Colonic mucosa (tissue), 4 donors: Measurements from ENCODE around the gene SEMA4C. TPM values are rescaled to one million over a fixed set of nuclear protein-coding genes. Genes with fewer than 3 reads are reported as not detected.

ENCODE experiments used
- DNase-seq: peaks from one replicate; pipeline ENCODE4 v3.0.0-alpha.2; 2020
- H3K27ac ChIP-seq: fragments of 200-600 bp; one replicate; pipeline ENCODE4 v1.8.0; 2021
- H3K27me3 ChIP-seq: fragments of 200-600 bp; one replicate; pipeline ENCODE4 v1.8.0; 2021
- H3K36me3 ChIP-seq: fragments of 200-600 bp; one replicate; pipeline ENCODE4 v1.8.0; 2021
- H3K4me1 ChIP-seq: fragments of 200-600 bp; one replicate; pipeline ENCODE4 v1.8.0; 2021; ENCODE audit warnings: mild to moderate bottlenecking
- H3K4me3 ChIP-seq: fragments of 200-600 bp; one replicate; pipeline ENCODE4 v1.8.0; 2021
- H3K9ac ChIP-seq, 2 donors: one replicate each; pipeline ENCODE4 v1.7.0; 2013; ENCODE audit warnings: control low read depth in 2 of 2, low read depth in 2 of 2, low read length in 2 of 2
- H3K9me3 ChIP-seq: fragments of 200-600 bp; one replicate; pipeline ENCODE4 v1.8.0; 2021
- intact Hi-C: fragments of 100-400 bp; cut with DNase I; formaldehyde crosslinking; loops from one replicate; pipeline ENCODE4 v1.14.1; 2022
- total RNA-seq, 2 donors: library from RNA; stranded (reverse); fragmentation: NEBNext Ultra II Directional in 1 of 2; extraction: Animal tissue kit (Norgen Biotek cat#: 25700) in 1 of 2; gene quantifications; one replicate each; pipeline ENCODE4 v1.2.1, GENCODE V29; 2021
- TF ChIP-seq, protein P1 (sequence below): fragments of 200-600 bp; IDR thresholded peaks from one replicate; pipeline ENCODE4 v1.8.0; 2022; ENCODE audit warnings: antibody characterized with exemption, mild to moderate bottlenecking
- donor health status: healthy.
- donor health status: DM: no; HTN: no; CAD: no.
- donor health status: DM: no; HTN: no; CAD: no.

Gene SEMA4C
- total RNA-seq, 2 donors from 2014 or later: 13.0 to 17.2 TPM

GRCh38 chr2:96887493-96888012, 17.7 kb upstream of the SEMA4C start:
- no peak for DNase-seq
- TF ChIP-seq, protein P1, sequence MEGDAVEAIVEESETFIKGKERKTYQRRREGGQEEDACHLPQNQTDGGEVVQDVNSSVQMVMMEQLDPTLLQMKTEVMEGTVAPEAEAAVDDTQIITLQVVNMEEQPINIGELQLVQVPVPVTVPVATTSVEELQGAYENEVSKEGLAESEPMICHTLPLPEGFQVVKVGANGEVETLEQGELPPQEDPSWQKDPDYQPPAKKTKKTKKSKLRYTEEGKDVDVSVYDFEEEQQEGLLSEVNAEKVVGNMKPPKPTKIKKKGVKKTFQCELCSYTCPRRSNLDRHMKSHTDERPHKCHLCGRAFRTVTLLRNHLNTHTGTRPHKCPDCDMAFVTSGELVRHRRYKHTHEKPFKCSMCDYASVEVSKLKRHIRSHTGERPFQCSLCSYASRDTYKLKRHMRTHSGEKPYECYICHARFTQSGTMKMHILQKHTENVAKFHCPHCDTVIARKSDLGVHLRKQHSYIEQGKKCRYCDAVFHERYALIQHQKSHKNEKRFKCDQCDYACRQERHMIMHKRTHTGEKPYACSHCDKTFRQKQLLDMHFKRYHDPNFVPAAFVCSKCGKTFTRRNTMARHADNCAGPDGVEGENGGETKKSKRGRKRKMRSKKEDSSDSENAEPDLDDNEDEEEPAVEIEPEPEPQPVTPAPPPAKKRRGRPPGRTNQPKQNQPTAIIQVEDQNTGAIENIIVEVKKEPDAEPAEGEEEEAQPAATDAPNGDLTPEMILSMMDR: no peak
- H3K4me1 ChIP-seq: peaks cover 9% of the 10 kb centered on the region
- intact Hi-C loops: no loop called here
- H3K27ac ChIP-seq: peak overlapping the region; percentile 20
- H3K4me3 ChIP-seq: no peak overlapping the region
- peak overlapping the region in 1 of 2 donors; percentile 22 for H3K9ac ChIP-seq
- H3K9me3 ChIP-seq: no peaks in the 10 kb centered on the region
- no peaks in the 10 kb centered on the region for H3K27me3 ChIP-seq
- no peaks in the 10 kb centered on the region for H3K36me3 ChIP-seq

GRCh38 chr2:96885432-96886347, 15.8 kb upstream of the SEMA4C start:
- Histone ChIP-seq H3K9me3 (no peaks in the 10 kb centered on the region), H3K36me3 (no peaks in the 10 kb centered on the region), H3K4me1 (peaks cover 9% of the 10 kb centered on the region), H3K9ac (no peak overlapping the region), H3K4me3 (no peak overlapping the region), H3K27ac (no peak overlapping the region), H3K27me3 (no peaks in the 10 kb centered on the region)
- no peak for DNase-seq
- TF ChIP-seq, protein P1: no peak
- intact Hi-C loops: no loop called here

GRCh38 chr2:96884299-96885094, 14.6 kb upstream of the SEMA4C start:
- Histone ChIP-seq H3K4me3 (no peak overlapping the region), H3K4me1 (peaks cover 9% of the 10 kb centered on the region), H3K9me3 (no peaks in the 10 kb centered on the region), H3K27me3 (no peaks in the 10 kb centered on the region), H3K9ac (no peak overlapping the region), H3K27ac (no peak overlapping the region), H3K36me3 (no peaks in the 10 kb centered on the region)
- intact Hi-C loops: no loop called here
- DNase-seq: no peak
- TF ChIP-seq, protein P1: no peak

DNA sequence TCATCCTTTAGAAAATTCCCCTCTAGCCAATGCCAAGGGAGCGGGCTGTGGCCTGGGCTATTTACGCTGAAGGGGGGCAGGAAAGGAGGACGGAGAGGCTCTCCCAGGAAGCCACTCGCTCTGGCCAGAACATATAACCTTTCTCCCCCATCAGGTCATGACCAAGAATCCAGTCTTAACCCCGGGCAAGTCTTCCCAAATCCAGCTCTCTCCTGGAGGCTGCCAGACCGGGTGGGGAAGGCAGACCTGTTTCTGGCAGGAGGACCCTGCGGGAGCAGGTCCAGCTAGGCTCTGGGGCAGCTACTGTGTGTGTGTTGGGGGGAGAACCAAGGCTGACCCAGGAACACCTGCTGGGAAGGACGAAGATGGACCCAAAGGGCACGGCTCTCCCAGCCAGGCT, 13.4 kb upstream of the SEMA4C start:
- H3K4me1 ChIP-seq: peaks cover 2% of the 10 kb centered on the region
- no peaks in the 10 kb centered on the region for H3K9me3 ChIP-seq
- H3K36me3 ChIP-seq: no peaks in the 10 kb centered on the region
- H3K9ac ChIP-seq: no peak overlapping the region
- TF ChIP-seq, protein P1: no peak
- no peak for DNase-seq
- no peak overlapping the region for H3K27ac ChIP-seq
- no peak overlapping the region for H3K4me3 ChIP-seq
- intact Hi-C loops: no loop called here
- no peaks in the 10 kb centered on the region for H3K27me3 ChIP-seq

DNA sequence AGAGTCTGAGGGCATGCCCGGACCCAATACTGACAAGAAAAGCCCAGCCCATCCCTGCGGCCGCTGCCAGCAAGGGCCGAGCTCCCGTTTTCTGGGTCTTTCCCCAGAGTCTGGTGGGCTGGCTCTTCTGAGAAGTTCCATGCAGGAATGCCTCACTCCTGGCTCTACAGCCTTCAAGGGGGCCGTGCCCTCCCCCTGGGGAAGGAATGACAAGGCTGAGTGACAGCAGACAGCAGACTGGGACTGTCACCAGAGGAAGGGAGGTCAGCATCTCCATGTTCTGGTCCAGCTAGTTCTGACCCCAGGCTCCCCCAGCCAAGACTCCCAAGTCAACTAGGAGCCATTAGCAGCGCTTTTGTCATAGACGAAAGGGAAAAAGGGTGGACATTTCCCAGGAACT, 13.0 kb upstream of the SEMA4C start:
- Histone ChIP-seq H3K4me1 (no peaks in the 10 kb centered on the region), H3K4me3 (no peak overlapping the region), H3K27ac (no peak overlapping the region), H3K27me3 (no peaks in the 10 kb centered on the region), H3K9ac (no peak overlapping the region), H3K36me3 (no peaks in the 10 kb centered on the region), H3K9me3 (no peaks in the 10 kb centered on the region)
- TF ChIP-seq, protein P1: no peak
- DNase-seq: no peak
- intact Hi-C loops: no loop called here
